Measurements from ENCODE around the gene PTPRU.

The PTPRU gene

DNA sequence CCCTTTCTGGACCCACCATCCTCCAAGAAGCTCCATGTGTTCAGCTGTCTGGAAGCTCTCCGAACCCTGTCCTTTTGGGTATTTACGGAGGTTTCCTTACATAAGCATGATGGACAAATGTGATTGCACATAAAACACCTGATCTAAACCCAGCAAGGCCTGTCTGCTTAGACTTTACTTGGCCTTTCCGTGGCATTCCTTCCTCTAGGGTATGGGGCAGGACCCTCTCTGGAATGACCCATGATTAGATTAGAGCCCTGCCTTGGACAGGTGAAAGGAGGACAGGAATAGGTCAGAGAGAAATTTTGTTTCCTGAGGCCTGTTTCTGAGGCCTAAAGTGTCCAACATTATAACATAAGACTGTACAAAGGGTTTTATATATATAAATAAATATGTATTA is 16.9 kb downstream of the PTPRU start:
- no peak for TF ChIP-seq ZFX (IDR thresholded peaks at IDR 0.05; ENCODE audit: borderline replicate concordance)

DNA sequence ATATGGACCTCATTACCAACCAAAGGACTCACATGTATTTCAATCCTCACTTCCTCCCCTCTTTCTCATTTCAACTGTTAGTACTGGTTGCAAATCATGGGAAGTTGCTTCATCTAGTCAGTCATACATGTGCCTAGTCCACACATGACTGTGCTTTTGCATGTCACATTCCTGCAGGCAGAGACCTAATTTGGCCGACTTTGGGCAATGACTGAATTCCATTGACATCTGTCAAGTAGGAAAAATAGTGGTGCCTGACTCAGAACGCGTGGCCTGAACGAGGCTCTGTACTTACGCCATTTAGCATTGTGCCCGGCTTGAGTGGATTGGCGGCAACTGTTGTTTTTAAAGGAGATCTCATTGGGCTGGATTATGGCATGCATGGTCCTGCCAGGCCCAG is 18.0 kb downstream of the PTPRU start:
- TF ChIP-seq, protein P1, sequence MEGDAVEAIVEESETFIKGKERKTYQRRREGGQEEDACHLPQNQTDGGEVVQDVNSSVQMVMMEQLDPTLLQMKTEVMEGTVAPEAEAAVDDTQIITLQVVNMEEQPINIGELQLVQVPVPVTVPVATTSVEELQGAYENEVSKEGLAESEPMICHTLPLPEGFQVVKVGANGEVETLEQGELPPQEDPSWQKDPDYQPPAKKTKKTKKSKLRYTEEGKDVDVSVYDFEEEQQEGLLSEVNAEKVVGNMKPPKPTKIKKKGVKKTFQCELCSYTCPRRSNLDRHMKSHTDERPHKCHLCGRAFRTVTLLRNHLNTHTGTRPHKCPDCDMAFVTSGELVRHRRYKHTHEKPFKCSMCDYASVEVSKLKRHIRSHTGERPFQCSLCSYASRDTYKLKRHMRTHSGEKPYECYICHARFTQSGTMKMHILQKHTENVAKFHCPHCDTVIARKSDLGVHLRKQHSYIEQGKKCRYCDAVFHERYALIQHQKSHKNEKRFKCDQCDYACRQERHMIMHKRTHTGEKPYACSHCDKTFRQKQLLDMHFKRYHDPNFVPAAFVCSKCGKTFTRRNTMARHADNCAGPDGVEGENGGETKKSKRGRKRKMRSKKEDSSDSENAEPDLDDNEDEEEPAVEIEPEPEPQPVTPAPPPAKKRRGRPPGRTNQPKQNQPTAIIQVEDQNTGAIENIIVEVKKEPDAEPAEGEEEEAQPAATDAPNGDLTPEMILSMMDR (IDR thresholded peaks at IDR 0.05), result no peak
- TF ChIP-seq ZFX (IDR thresholded peaks at IDR 0.05; ENCODE audit: borderline replicate concordance), result no peak
- no peak overlapping the region for H3K27ac ChIP-seq

More for the DNA sequence above, 16.9 kb downstream of the PTPRU start:
- no peak overlapping the region for H3K27ac ChIP-seq

DNA sequence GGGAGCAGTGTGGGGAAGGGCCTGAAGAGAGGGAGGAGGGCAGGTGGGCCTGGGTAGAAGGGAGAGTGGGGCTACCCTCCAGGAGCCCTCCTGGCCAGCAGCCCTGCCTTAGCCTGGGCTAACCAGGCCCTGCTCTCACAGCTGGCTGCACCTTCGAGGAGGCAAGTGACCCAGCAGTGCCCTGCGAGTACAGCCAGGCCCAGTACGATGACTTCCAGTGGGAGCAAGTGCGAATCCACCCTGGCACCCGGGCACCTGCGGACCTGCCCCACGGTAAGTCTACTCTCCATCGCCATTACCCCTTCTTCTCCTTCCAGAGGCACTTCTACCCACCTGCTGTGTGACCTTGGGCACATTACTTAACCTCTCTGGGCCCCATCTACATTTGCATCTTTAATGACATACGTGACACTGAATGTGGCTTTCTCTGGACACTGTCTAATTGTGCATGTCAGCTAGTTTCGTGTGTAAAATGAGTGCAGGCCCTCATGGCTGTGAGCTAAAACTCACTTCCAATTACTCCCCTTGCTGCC is 18.9 kb downstream of the PTPRU start:
- no peak overlapping the region for H3K27ac ChIP-seq
- no peak for TF ChIP-seq ZFX (IDR thresholded peaks at IDR 0.05; ENCODE audit: borderline replicate concordance)
- TF ChIP-seq, protein P1 (IDR thresholded peaks at IDR 0.05), result no peak

DNA sequence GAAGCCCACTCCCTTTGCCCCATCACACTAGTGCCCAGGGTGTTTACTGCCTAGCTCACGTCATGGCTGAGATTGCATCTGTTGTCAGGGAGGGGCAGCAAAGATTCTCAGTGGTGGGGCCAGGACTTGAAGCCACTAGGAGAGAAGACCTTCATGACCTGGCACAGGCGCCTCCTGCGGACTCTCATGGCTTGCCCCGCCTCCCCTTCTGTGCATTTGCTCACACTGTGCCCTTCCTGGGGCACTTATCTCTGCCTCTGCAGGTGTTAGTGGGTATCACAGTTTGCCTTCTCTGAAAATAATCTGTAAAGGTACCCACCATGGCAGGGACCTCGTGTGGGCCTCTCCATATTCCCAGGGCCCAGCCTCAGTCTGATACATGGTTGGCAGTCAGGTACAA is 20.1 kb downstream of the PTPRU start:
- no peak overlapping the region for H3K27ac ChIP-seq
- no peak for TF ChIP-seq ZFX (IDR thresholded peaks at IDR 0.05; ENCODE audit: borderline replicate concordance)
- TF ChIP-seq, protein P1 (IDR thresholded peaks at IDR 0.05), result no peak

DNA sequence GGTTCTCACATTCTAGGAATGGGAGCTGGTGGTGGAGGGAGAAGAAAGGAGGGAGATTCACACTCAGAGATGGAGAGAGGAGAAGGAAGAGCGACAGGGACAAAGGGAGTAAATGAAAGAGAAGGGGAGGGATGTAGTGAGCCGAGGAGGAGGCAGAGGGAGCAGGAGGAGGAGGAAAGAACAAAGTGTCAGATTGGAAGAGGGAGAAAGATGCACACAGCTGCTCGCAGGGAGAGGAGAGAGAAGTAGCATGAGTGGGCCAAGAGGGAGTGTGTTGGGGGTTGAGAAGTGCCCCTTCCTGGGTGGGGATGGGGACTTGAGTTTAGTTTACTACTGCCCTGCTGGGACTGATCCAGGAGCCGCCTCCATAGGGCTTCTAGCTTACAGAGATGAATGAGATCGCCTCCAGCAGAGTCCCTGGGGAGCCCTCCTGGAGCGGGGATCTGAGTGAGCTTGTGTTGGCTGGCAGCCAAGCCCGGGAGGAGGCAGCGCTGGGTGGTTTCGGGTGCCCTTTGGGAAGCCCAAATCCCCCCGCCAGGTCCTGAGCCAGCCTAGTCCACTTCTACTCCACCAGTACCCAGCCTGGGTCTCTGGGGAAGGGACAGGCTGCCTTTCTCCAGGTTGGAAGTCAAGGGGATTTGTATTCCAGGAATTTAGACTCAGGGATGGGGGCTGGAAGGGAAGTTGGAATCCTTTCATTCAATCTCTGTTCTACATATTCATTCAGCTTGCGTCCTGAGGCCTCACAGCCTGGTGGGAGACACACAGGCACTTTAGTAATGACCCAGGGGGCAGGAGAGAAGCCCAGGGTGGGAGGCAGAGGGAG is 20.9 kb downstream of the PTPRU start:
- TF ChIP-seq, protein P1 (IDR thresholded peaks at IDR 0.05), result no peak
- no peak for TF ChIP-seq ZFX (IDR thresholded peaks at IDR 0.05; ENCODE audit: borderline replicate concordance)
- H3K27ac ChIP-seq, result no peak overlapping the region

DNA sequence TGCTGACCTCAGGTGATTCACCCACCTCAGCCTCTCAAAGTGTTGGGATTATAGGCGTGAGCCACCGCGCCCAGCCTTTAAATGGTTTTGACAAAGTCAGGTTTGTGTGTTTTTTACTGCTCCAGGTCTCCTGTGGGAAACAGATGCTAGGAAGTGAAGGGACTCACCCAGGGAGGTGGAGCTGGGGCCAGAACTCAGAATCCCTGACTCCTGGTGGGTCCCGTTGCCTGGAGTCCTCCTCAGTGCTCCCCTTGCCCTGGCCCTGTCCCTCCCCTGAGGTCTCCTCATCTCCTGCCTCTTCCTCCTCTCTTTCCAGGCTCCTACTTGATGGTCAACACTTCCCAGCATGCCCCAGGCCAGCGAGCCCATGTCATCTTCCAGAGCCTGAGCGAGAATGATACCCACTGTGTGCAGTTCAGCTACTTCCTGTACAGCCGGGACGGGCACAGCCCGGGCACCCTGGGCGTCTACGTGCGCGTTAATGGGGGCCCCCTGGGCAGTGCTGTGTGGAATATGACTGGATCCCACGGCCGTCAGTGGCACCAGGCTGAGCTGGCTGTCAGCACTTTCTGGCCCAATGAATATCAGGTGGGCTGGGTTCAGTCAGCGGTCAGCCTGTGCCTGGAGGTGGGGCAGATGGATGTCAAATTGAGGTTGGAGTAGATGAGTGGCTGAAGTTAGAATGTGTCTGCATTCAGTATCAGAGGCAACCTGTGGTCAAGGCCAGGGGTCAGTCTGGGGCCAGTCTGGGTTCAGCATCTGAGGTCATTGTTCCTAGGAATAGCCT is 22.1 kb downstream of the PTPRU start:
- H3K27ac ChIP-seq, result no peak overlapping the region
- TF ChIP-seq ZFX (IDR thresholded peaks at IDR 0.05; ENCODE audit: borderline replicate concordance), result no peak
- TF ChIP-seq, protein P1 (IDR thresholded peaks at IDR 0.05), result no peak

DNA sequence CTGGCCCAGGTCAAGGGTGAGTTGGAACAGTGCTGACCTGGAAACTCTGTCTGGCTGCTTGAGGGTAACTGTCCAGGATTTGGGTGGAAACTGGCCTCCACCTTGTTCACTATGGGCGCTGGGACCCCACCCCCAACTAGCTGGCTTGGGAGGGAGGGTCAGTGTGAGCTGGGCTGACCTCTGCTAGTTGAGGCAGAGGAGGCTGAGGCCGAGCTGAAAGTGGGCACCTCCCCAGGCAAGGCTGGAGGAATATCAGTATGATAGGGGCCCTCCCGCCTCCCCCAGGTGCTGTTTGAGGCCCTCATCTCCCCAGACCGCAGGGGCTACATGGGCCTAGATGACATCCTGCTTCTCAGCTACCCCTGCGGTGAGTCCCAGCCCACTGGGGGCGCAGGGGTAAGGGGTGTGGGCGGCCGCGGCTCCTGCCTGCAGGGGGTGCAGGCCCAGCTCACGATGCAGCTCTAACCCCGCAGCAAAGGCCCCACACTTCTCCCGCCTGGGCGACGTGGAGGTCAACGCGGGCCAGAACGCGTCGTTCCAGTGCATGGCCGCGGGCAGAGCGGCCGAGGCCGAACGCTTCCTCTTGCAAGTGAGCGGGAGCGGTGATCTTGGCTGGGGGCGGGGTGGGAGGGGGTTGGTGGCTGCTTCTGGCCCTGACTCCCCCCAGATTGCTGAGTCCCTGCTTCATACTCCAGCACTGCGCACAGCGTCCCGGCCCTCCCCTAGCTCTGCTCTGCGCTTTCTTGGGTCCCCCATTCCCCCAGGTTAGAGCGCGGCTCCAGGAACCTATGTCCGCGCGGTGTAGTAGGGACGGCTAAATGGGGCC is 22.9 kb downstream of the PTPRU start:
- no peak overlapping the region for H3K27ac ChIP-seq
- TF ChIP-seq ZFX (IDR thresholded peaks at IDR 0.05; ENCODE audit: borderline replicate concordance), result no peak
- TF ChIP-seq, protein P1 (IDR thresholded peaks at IDR 0.05), result no peak
